ENCODE data around the gene FITM2. TPM values are rescaled to one million over a fixed set of nuclear protein-coding genes. Genes with fewer than 3 reads are reported as not detected.
"Not testable (repeated sequence)": the region's sequence is repeated elsewhere in the genome, so short reads cannot be mapped to it uniquely, and the experiment has no call there.

FITM2 gene
- total RNA-seq, 1 donor from 2014 or later: 175 TPM

DNA sequence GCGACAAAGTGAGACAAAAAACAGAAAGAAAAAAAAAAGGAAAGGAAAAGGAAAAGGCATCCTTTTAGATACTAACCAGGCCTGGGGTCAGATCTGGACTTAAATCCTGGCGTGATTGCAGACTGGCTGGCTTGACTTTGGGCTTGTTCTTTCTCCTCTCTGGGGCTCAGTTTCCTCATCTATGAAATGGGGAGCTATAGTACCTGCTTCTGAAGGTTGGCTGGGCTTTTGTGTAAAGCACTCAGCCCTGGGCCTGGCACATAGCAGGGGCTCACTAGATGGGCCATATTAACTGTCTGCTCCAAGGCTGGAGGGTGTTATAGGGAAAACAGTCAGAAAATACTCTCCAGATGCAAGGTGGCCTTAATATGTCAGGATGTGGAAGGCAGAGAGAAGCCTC is 24.7 kb upstream of the FITM2 start:
- DNase-seq (no peak), ATAC-seq (no peak)
- intact Hi-C loops (cut with micrococcal nuclease): no loop called here

GRCh38 chr20:44334709-44335108 is 23.7 kb upstream of the FITM2 start:
- DNase-seq (no peak), ATAC-seq (no peak)
- intact Hi-C loops (cut with micrococcal nuclease): no loop called here

DNA sequence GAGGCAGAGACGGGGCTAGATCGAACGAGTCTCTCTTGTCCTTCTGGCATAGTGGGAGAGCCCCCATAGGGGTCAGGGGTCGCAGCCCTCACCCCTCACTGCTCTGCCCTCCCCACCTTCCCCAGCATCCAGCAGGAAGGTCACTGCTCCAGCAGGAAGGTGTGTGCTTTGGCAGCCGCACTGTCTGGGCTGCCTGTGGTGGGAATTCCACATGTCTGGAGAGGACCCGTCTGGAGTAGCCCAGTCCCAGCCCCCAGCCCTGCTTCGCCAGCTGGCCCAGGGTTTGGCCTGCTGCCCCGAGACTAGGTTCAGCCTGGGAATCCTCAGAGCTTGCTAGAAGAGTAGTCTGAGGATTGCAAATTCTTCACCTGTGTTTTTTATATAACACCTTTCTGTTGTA is 23.3 kb upstream of the FITM2 start:
- no peak for ATAC-seq
- intact Hi-C loops (cut with micrococcal nuclease): no loop called here
- no peak for DNase-seq

DNA sequence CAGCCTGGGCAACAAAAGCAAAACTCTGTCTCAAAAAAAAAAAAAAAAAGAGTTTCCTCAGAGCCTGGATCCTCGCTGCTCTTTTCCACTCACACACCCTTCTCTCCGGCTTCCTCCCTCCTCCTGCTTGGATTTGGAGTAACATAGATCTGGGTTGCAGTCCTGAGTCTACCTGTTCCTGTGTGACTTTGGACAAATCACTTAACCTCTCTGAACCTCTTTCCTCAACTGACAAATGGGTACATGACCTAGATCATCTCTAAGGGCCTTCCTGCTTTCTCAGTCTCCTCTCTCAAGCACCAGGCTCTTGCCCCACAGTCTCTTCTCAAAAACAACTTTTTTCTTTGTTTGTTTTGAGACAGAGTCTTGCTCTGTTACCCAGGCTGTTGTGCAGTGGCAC is 20.2 kb upstream of the FITM2 start:
- DNase-seq: no peak
- no peak for ATAC-seq
- intact Hi-C loops (cut with micrococcal nuclease): no loop called here

GRCh38 chr20:44328428-44328827 is 17.4 kb upstream of the FITM2 start:
- DNase-seq (no peak), ATAC-seq (no peak)
- intact Hi-C loops (cut with micrococcal nuclease): no loop called here

- DNase-seq; intact Hi-C loops (cut with micrococcal nuclease); ATAC-seq: not testable (repeated sequence)
Measured at GRCh38 chr20:44327748-44328147, 16.7 kb upstream of the FITM2 start.

- intact Hi-C loops (cut with micrococcal nuclease): no loop called here
- ATAC-seq (peak; percentile 47), DNase-seq (no peak)
Measured at GRCh38 chr20:44326391-44327159, 15.6 kb upstream of the FITM2 start.

- DNase-seq (no peak), ATAC-seq (no peak)
- intact Hi-C loops (cut with micrococcal nuclease): no loop called here
Measured at GRCh38 chr20:44324343-44324742, 13.3 kb upstream of the FITM2 start.

- DNase-seq (no peak), ATAC-seq (no peak)
- intact Hi-C loops (cut with micrococcal nuclease): no loop called here
Measured at GRCh38 chr20:44319839-44320422, 8.9 kb upstream of the FITM2 start.

DNA sequence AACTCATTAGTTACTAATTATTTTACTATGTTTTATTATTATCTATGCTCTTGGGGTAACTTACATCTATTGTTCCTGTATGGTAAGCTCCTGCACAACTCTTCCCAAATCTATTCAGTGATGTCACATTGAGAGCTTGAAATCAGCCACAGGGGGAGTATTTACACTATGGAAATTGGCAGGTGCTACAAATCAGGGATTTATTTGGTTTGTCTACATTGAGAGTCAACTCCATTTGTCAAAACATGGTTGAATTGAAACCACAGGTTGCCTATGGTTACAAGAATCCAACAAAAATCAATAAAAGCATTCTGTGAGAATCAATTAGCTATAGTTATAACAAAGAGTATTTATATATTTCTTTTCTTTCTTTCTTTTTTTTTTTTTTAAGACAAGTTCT is 3.9 kb upstream of the FITM2 start:
- intact Hi-C loops (cut with micrococcal nuclease): no loop called here

DNA sequence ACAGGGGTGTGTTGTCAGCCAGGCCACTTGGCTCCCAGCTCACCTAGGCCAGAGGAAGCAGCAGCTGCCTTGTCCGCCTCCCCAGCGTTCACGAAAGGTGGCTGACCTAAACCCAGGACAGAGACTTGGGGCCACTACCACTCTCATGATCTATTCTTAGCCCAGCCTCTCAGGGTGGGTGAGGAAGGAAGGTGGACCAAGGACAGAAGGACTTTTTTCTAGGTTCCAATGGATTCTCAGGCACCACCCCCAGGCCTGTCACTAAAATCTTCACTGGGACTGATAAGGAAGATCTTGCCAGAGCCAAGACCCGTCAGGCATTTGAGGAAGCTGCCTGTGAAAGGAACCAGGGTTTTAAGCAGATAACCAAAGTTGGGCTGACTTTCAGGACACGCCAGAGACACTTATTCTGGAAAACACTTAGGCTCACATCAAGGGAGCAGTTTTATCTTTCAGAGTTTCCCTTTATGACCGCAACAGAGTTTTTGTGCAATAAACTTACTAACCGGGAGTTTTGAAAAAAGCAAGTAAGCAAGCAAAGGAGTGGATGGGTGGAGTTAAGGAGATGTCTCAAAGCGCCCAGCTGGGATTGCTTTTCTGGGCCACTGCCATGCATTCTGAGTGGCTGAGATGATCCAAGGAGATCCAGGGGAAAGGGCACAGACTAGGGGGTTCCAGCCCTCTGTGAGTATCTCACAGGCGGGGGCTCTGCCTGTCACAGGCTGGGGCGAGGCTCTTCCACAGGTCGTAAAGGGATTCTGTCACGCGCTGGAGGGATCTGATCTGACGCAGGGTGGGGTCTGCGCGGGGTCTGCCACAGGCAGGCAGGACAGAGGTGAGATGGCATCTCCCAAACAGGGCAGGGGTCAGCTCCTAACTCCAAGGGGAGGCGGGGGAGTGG is 989 bp downstream of the FITM2 start:
- ATAC-seq: peak; percentile 73
- peak; percentile 76 for DNase-seq
- intact Hi-C loops (cut with micrococcal nuclease): loop anchor here (2.0 kb wide), 1 partner anchor 93 kb away; no protein-coding TSS in a partner anchor

More for the DNA sequence above, 3.9 kb upstream of the FITM2 start:
- no peak for DNase-seq
- no peak for ATAC-seq

DNA sequence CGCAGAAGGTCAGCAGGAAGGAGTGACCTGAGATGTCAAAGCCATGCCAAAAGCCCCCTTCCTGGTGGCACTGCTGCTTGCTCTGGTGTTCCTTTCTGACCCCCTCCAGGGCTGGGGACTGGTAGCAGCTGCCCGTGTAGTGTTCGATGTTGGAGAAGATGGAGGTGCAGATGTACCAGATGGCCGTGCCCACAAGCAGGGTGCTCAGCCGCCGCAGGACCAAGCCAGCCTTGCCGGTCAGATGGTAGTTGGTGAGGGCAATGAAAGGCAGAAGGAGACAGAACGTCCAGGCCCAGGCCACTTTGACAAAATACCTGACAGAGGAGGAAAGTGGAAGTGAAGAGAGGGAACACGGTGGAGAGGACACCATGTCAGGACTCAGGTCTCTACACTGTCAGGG is 4.1 kb downstream of the FITM2 start:
- intact Hi-C loops (cut with micrococcal nuclease): no loop called here
- DNase-seq: no peak
- ATAC-seq: no peak

DNA sequence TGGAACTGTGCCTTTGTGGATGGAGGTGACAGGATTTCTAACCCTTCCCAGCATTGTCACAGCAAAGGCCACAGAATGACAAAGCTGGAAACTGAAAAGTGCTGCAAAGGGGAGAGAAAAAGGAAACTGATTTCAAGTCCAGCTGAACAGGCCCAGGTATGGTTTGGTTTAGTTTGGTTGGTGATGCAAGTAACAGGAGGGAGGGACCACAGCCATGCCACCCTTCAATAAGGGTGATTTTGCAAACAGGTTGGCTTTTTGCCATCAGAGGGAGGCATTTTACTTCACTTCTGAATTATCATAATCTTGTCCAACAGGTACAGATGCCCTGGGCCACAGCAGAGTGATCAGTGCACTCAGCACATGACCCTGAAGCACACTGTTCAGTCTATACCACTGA is 6.6 kb downstream of the FITM2 start:
- intact Hi-C loops (cut with micrococcal nuclease): no loop called here
- ATAC-seq (no peak), DNase-seq (no peak)

DNA sequence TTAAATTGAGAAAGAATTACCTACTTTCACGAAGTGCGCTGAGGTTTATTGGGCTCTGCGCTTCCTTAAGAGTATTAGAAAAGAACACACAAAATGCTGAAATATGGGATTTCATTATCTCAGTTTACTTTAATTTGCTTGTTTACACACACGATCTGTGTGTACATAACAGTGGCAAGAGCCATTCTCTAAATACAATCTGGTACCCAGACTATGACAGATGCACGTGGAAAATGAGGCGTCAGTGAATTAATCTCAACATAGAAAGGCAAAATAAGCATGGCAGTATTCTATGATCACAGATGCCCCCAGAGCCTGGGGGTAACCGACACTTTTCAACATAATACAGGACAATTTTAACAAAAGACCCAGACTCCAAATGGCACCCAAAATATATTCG is 8.3 kb downstream of the FITM2 start:
- ATAC-seq (no peak), DNase-seq (no peak)
- intact Hi-C loops (cut with micrococcal nuclease): no loop called here

DNA sequence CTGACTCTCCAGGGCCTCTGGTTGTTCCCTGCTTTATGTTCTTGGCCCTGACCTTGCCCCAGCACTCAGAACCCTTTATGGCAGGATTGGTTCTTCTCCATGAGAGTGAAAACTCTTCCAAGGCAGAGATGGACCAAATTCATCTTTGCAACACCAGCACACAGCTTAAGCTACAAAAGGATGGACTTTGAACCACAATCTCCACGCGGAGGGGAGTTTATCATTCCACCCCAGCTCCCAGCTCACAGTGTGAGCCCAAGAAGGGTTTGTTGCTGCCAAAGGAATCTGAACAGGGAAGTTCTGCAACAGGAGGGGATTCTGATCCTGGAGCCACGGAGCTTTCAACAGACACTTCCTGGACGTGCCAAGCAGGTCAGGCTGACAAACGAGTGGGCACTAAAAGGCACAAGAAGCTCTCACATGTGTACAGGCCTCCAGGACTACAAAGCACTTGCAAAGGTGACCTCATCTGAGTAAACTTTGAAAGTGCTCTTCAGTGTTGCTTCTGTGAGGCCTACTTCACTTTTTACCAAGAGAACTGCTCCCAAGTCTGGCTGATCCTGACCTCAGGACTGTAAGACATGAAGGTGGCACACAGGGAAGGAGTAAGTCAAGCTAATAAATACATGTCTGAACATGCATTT is 8.9 kb downstream of the FITM2 start:
- ATAC-seq (peak; percentile 78), DNase-seq (no peak)
- intact Hi-C loops (cut with micrococcal nuclease): no loop called here

DNA sequence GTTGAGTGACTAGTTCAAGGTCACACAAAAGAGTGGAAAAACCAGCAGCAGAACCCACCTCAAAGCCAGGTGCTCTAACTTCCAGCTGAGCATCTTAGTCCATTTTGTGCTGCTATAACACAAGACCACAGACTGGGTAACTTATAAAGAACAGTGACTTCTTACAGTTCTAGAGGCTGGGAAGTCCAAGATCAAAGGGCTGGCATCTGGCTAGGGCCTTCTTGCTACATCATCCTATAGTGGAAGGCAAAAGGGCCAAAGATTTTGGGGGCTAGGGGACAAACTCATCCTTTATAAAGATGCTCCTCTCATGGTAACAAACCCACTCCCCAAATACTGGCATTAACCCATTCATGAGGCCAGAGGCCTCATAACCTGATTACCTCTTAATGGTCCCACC is 9.7 kb downstream of the FITM2 start:
- DNase-seq (no peak), ATAC-seq (no peak)
- intact Hi-C loops (cut with micrococcal nuclease): no loop called here

DNA sequence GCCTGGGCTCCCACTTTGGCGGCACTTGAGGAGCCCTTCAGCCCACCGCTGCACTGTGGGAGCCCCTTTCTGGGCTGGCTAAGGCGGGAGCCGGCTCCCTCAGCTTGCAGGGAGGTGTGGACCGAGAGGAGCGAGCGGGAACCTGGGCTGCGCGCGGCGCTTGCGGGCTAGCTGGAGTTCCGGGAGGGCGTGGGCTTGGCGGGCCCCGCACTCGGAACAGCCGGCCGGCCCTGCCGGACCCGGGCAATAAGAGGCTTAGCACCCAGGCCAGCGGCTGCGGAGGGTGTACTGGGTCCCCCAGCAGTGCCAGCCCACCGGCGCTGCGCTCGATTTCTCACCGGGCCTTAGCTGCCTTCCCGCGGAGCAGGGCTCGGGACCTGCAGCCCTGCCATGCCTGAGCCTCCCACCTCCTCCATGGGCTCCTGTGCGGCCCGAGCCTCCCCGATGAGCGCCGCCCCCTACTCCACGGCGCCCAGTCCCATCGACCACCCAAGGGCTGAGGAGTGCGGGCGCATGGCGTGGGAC is 11.9 kb downstream of the FITM2 start:
- intact Hi-C loops (cut with micrococcal nuclease); DNase-seq; ATAC-seq: not testable (repeated sequence)

GRCh38 chr20:44297721-44298120 is 13.3 kb downstream of the FITM2 start:
- intact Hi-C loops (cut with micrococcal nuclease): no loop called here
- no peak for ATAC-seq
- no peak for DNase-seq

DNA sequence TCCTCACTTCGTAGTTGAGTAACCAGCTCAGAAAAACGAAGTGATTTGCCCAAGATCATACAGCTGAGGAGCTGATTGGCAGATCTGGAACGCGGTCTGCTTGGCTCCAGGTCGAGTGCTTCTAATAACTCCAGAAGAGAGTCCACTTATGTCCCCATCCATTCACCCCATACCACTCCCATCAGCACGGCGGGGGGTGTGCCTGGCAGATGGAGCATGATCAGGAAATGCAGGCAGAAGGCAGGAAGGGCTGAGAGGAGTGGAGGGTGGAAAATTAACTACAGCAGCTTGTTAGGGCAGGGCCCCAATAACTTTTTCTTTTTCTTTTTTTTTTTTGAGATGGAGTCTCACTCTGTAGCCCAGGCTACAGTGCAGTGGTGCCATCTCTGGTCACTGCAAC is 15.0 kb downstream of the FITM2 start:
- DNase-seq (peak; percentile 65), ATAC-seq (peak; percentile 86)
- intact Hi-C loops (cut with micrococcal nuclease): no loop called here

All from left ventricle myocardium superior (tissue), 1 donor.